GM20000 (cell line): Measurements from ENCODE around the gene TMEM91.
A peak's percentile ranks its signal among the peaks of the same experiment; 100 is the strongest.

Experiments used
- DNase-seq: peaks from one replicate; pipeline ENCODE4 v3.0.0; 2012; ENCODE audit warnings: low spot score
- TF ChIP-seq, protein P1 (sequence below): IDR thresholded peaks from 2 replicates; pipeline ENCODE4 v1.5.1; 2012; ENCODE audit warnings: mild to moderate bottlenecking, control low read depth; ENCODE audit errors: extremely low read depth, missing control alignments

Gene TMEM91

GRCh38 chr19:41376241-41376997 is at the start of gene TMEM91:
Gene TMEM91, plus strand, starts transcription at chr19:41376533. Its CDS starts 1,777 bp downstream, at chr19:41378310.
- DNase-seq, result no peak
- TF ChIP-seq, protein P1, sequence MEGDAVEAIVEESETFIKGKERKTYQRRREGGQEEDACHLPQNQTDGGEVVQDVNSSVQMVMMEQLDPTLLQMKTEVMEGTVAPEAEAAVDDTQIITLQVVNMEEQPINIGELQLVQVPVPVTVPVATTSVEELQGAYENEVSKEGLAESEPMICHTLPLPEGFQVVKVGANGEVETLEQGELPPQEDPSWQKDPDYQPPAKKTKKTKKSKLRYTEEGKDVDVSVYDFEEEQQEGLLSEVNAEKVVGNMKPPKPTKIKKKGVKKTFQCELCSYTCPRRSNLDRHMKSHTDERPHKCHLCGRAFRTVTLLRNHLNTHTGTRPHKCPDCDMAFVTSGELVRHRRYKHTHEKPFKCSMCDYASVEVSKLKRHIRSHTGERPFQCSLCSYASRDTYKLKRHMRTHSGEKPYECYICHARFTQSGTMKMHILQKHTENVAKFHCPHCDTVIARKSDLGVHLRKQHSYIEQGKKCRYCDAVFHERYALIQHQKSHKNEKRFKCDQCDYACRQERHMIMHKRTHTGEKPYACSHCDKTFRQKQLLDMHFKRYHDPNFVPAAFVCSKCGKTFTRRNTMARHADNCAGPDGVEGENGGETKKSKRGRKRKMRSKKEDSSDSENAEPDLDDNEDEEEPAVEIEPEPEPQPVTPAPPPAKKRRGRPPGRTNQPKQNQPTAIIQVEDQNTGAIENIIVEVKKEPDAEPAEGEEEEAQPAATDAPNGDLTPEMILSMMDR, result no peak

- TF ChIP-seq, protein P1, result no peak
Measured at GRCh38 chr19:41327076-41327575, 49.2 kb upstream of the TMEM91 start.

DNA sequence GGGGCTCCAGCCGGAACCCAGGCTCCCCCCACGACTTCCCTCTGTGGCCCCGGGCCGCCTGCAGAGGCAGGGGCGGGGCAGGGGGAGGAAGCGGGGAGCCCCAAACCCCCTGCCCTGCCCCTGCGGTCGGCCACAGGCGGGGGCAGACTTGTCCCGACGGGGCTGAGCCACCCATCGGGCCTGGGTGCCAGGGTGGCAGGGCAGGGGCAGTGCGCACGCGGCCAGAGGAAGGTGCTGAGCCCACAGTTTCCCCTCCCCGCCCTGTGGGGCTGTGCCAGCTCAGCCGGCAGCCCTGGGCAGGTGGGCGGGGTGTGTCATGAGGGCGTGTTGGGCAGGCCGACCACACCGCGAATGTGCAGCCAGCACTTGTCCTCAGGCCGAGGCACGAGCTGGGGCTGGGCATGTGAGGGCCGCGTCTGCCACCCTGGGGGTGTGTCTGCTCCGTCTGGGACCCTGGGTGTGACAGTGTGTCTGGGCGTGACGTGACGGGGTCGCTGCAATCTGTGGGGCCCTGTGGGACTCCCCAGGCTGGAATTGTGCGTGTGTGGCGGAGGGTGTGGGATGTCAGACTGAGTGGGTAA is 48.7 kb upstream of the TMEM91 start:
- DNase-seq, result peak; percentile 92
- TF ChIP-seq, protein P1, result no peak

More at GRCh38 chr19:41327076-41327575, 49.2 kb upstream of the TMEM91 start:
- no peak for DNase-seq

DNA sequence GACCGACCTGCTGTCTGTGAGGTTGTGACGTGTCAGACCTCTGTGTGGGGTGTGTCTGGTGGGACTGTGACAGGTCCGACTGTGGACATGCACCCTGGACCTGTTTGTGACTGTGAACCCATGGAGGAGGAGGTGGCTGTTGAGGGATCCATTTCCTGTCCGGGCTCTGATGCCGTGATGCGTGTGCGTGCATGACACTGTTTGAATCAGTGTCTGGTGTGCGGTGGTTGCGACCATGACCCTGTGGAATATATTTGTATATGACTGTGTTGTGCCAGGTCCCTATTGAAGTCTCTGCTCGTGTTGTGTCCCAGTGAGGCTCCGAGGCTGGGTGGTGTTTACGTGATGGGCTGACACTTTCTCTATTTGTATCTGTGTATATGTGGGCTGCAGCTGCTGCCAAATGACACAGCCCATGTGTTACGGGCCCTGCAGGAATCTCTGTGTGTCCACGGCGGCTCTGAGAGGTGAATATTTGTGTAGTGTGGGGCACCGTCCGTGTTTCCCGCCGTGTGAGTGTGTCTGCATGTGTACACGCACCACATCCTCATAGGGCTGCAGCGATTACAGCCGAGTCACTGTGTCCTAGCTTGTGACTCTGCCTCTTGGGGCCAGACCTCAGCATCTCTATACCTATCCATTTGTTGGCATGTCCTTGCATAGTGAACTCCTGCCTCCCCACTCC is 48.0 kb upstream of the TMEM91 start:
- TF ChIP-seq, protein P1, result no peak
- DNase-seq, result peak; percentile 56

GRCh38 chr19:41328842-41329225 is 47.5 kb upstream of the TMEM91 start:
- DNase-seq, result no peak
- TF ChIP-seq, protein P1, result no peak

- TF ChIP-seq, protein P1, result no peak
- peak; percentile 41 for DNase-seq
Measured at GRCh38 chr19:41330481-41330880, 45.9 kb upstream of the TMEM91 start.
